IMR-90 (cell line): Measurements from ENCODE around the gene GLCCI1. TPM values are rescaled to one million over a fixed set of nuclear protein-coding genes. Genes with fewer than 3 reads are reported as not detected.

Experiments used
- ATAC-seq: fragments of 200-7000 bp; cut with Tn5 transposase; 2 replicates; pipeline ENCODE4 v1.9.1; 2020; ENCODE audit warnings: low read depth, mild to moderate bottlenecking, moderate library complexity
- BruUV-seq: library from RNA; stranded (reverse); fragments of 400-500 nt; replicated peaks from 2 replicates; lab custom pipeline; 2021; lab: Mats Ljungman, UMichigan
- CTCF ChIA-PET: fragments of 300-600 bp; formaldehyde crosslinking; extraction: SDS; loops from one replicate; lab custom pipeline; 2021; ENCODE audit warnings: antibody characterized with exemption; lab: Yijun Ruan, JAX
- POLR2A ChIA-PET: fragments of 300-600 bp; sonication (Branson Sonifier 250); formaldehyde crosslinking; loops from one replicate; lab custom pipeline; 2022; ENCODE audit warnings: antibody characterized with exemption; ENCODE audit not compliant: unreplicated experiment; lab: Charles Lee
- DNase-seq: peaks from one replicate; pipeline ENCODE4 v3.0.0; 2013
- H2AFZ ChIP-seq: replicated peaks from 2 replicates; pipeline ENCODE3; 2013; ENCODE audit warnings: low read length, mild to moderate bottlenecking; ENCODE audit not compliant: poor library complexity
- H2AK5ac ChIP-seq: 2 replicates; pipeline ENCODE4 v1.6.1; 2013; ENCODE audit warnings: low read depth, low read length, inconsistent platforms
- H2AK9ac ChIP-seq: replicated peaks from 2 replicates; pipeline ENCODE3; 2013; ENCODE audit warnings: mild to moderate bottlenecking, low read depth, low read length, moderate library complexity; ENCODE audit not compliant: poor library complexity
- H2BK120ac ChIP-seq: 2 replicates; pipeline ENCODE4 v1.6.1; 2013; ENCODE audit warnings: low read depth, low read length, inconsistent platforms
- H2BK15ac ChIP-seq: 3 replicates; pipeline ENCODE4 v1.6.1; 2013; ENCODE audit warnings: low read depth, low read length, inconsistent platforms
- H2BK20ac ChIP-seq: 2 replicates; pipeline ENCODE4 v1.6.1; 2013; ENCODE audit warnings: low read depth, mild to moderate bottlenecking, inconsistent platforms, low read length, moderate library complexity
- H2BK5ac ChIP-seq: 2 replicates; pipeline ENCODE4 v1.6.1; 2013; ENCODE audit warnings: mild to moderate bottlenecking, low read depth, low read length, inconsistent platforms; ENCODE audit not compliant: poor library complexity, severe bottlenecking
- H3K14ac ChIP-seq: replicated peaks from 2 replicates; pipeline ENCODE4 v1.6.1; 2013; ENCODE audit warnings: low read depth, low read length, inconsistent platforms
- H3K18ac ChIP-seq: 2 replicates; pipeline ENCODE4 v1.6.1; 2013; ENCODE audit warnings: low read depth, low read length, control low read depth
- H3K23ac ChIP-seq: 2 replicates; pipeline ENCODE4 v1.6.1; 2013; ENCODE audit warnings: low read depth, low read length, inconsistent platforms
- H3K27ac ChIP-seq: 2 replicates; pipeline ENCODE4 v1.5.1; 2013; ENCODE audit warnings: mild to moderate bottlenecking, control low read depth, low read length; ENCODE audit not compliant: insufficient read depth
- H3K27me3 ChIP-seq: 2 replicates; pipeline ENCODE4 v1.6.1; 2013; ENCODE audit warnings: low read length; ENCODE audit not compliant: control insufficient read depth, insufficient read depth
- H3K36me3 ChIP-seq: 2 replicates; pipeline ENCODE4 v1.6.1; 2013; ENCODE audit warnings: low read length, mixed read lengths; ENCODE audit not compliant: control insufficient read depth, insufficient read depth
- H3K4ac ChIP-seq: 2 replicates; pipeline ENCODE4 v1.6.1; 2013; ENCODE audit warnings: low read depth, low read length, inconsistent platforms
- H3K4me1 ChIP-seq: 2 replicates; pipeline ENCODE4 v1.6.1; 2013; ENCODE audit warnings: low read length, mixed read lengths; ENCODE audit not compliant: control insufficient read depth, insufficient read depth
- H3K4me2 ChIP-seq: 2 replicates; pipeline ENCODE4 v1.6.1; 2013; ENCODE audit warnings: low read depth, mild to moderate bottlenecking, control low read depth, low read length, moderate library complexity
- H3K4me3 ChIP-seq: 2 replicates; pipeline ENCODE4 v1.5.1; 2013; ENCODE audit warnings: low read depth, mild to moderate bottlenecking, control low read depth, low read length, moderate library complexity; ENCODE audit not compliant: insufficient read depth
- H3K56ac ChIP-seq: 2 replicates; pipeline ENCODE4 v1.6.1; 2013; ENCODE audit warnings: low read length, inconsistent platforms; ENCODE audit not compliant: insufficient read depth; ENCODE audit errors: extremely low read depth
- H3K79me1 ChIP-seq, 2 experiments: 2 replicates each; pipeline ENCODE4 v1.6.1; 2013; ENCODE audit warnings: low read length in 2 of 2, inconsistent platforms in 1 of 2, low read depth in 1 of 2
- H3K9ac ChIP-seq: 2 replicates; pipeline ENCODE4 v1.6.1; 2013; ENCODE audit warnings: low read depth, low read length, control low read depth
- H3K9me1 ChIP-seq: 2 replicates; pipeline ENCODE4 v1.6.1; 2013; ENCODE audit warnings: low read length, inconsistent platforms; ENCODE audit not compliant: insufficient read depth
- H3K9me3 ChIP-seq: 2 replicates; pipeline ENCODE4 v1.6.1; 2013; ENCODE audit warnings: low read length; ENCODE audit not compliant: control insufficient read depth, insufficient read depth
- H4K20me1 ChIP-seq: 2 replicates; pipeline ENCODE4 v1.6.1; 2013; ENCODE audit warnings: low read length, inconsistent platforms; ENCODE audit not compliant: insufficient read depth
- H4K5ac ChIP-seq: 2 replicates; pipeline ENCODE4 v1.6.1; 2013; ENCODE audit warnings: mild to moderate bottlenecking, low read depth, low read length, control low read depth
- H4K8ac ChIP-seq, 2 experiments: 2 replicates each; pipeline ENCODE4 v1.6.1; 2013; ENCODE audit warnings: low read depth in 2 of 2, low read length in 2 of 2, control low read depth in 1 of 2, inconsistent platforms in 1 of 2
- H4K91ac ChIP-seq: 2 replicates; pipeline ENCODE4 v1.6.1; 2013; ENCODE audit warnings: low read depth, low read length, inconsistent platforms; ENCODE audit not compliant: insufficient read depth
- CHD1 ChIP-seq: IDR thresholded peaks from 2 replicates; pipeline ENCODE4 v1.6.1; 2012; ENCODE audit warnings: low read depth, low read length, improper control_type of control experiment
- CTCF ChIP-seq: conservative IDR thresholded peaks from 2 replicates; pipeline ENCODE4 v1.5.1; 2012; ENCODE audit warnings: mild to moderate bottlenecking, low read depth, low read length, improper control_type of control experiment
- ELK1 ChIP-seq: fragments of 150-350 bp; IDR thresholded peaks from 2 replicates; pipeline ENCODE4 v1.6.1; 2016; ENCODE audit warnings: low read depth, mild to moderate bottlenecking, low read length, moderate library complexity, borderline replicate concordance
- FOS ChIP-seq: fragments of 150-350 bp; IDR thresholded peaks from 2 replicates; pipeline ENCODE4 v1.6.1; 2016; ENCODE audit warnings: low read depth, low read length
- MAFK ChIP-seq: IDR thresholded peaks from 2 replicates; pipeline ENCODE4 v1.6.1; 2012; ENCODE audit warnings: low read depth, low read length, improper control_type of control experiment
- MAZ ChIP-seq: IDR thresholded peaks from 2 replicates; pipeline ENCODE4 v1.6.1; 2012; ENCODE audit warnings: low read depth, mild to moderate bottlenecking, low read length, improper control_type of control experiment, moderate library complexity, borderline replicate concordance
- MXI1 ChIP-seq: IDR thresholded peaks from 2 replicates; pipeline ENCODE4 v1.6.1; 2012; ENCODE audit warnings: low read depth, mild to moderate bottlenecking, low read length, moderate library complexity, borderline replicate concordance
- NFE2L2 ChIP-seq: fragments of 150-350 bp; IDR thresholded peaks from 2 replicates; pipeline ENCODE4 v1.6.1; 2016; ENCODE audit warnings: low read depth, mild to moderate bottlenecking, low read length
- POLR2A ChIP-seq: IDR thresholded peaks from 2 replicates; pipeline ENCODE4 v1.6.1; 2012; ENCODE audit warnings: mild to moderate bottlenecking, low read depth, low read length
- RAD21 ChIP-seq: IDR thresholded peaks from 2 replicates; pipeline ENCODE4 v1.6.1; 2012; ENCODE audit warnings: low read length, improper control_type of control experiment
- RCOR1 ChIP-seq: IDR thresholded peaks from 2 replicates; pipeline ENCODE4 v1.6.1; 2012; ENCODE audit warnings: mild to moderate bottlenecking, low read length, improper control_type of control experiment; ENCODE audit not compliant: insufficient replicate concordance
- RFX5 ChIP-seq: IDR thresholded peaks from 2 replicates; pipeline ENCODE4 v1.8.0; 2012; ENCODE audit warnings: low read depth, mild to moderate bottlenecking, low read length, moderate library complexity
- SMC3 ChIP-seq: fragments of 150-350 bp; IDR thresholded peaks from 2 replicates; pipeline ENCODE4 v1.6.1; 2016; ENCODE audit warnings: low read depth, mild to moderate bottlenecking, antibody characterized with exemption, low read length, moderate library complexity
- USF2 ChIP-seq: fragments of 150-350 bp; IDR thresholded peaks from 2 replicates; pipeline ENCODE4 v1.6.1; 2017; ENCODE audit warnings: mild to moderate bottlenecking, antibody characterized with exemption, low read length, low read depth
- WGBS, 2 experiments: methylation state at CpG; one replicate each; pipeline versions ENCODE4 v1.1.5 to v1.1.7; 2013; ENCODE audit warnings: missing lambda C conversion rate in 2 of 2; ENCODE audit not compliant: insufficient read length in 1 of 2; ENCODE audit errors: extremely low coverage in 2 of 2; 5-methylcytosine and 5-hydroxymethylcytosine counted together
- dilution Hi-C: fragments of 300-500 bp; cut with HindIII; formaldehyde crosslinking; loops from one replicate; pipeline ENCODE4 v1.14.3; 2018; ENCODE audit warnings: low sequenced_read_pairs; ENCODE audit not compliant: unreplicated experiment
- in situ Hi-C: fragments of 300-500 bp; cut with MboI; formaldehyde crosslinking; loops from 3 replicates; pipeline ENCODE4 v1.14.3; 2019; ENCODE audit warnings: low sequenced_read_pairs, inconsistent platforms, mixed read lengths
- intact Hi-C: fragments of 100-400 bp; cut with micrococcal nuclease; formaldehyde crosslinking; loops from 2 replicates; pipeline ENCODE4 v1.10.0; 2022
- polyA plus RNA-seq, 3 experiments: library from polyadenylated mRNA; depleted of rRNA; stranded (reverse); fragments of >200 nt; gene quantifications; 2 replicates each; pipeline ENCODE4 v1.2.3, GENCODE V29; 2012; ENCODE audit warnings: low replicate concordance in 1 of 3
- total RNA-seq: library from RNA; depleted of rRNA; stranded (reverse); fragments of >200 nt; gene quantifications from 2 replicates; pipeline ENCODE4 v1.2.3, GENCODE V29; 2012

Gene GLCCI1
- total and polyA plus RNA-seq, 2 of the 4 experiments (the other 2 are of a cell fraction): 4.1 to 6.2 TPM

DNA sequence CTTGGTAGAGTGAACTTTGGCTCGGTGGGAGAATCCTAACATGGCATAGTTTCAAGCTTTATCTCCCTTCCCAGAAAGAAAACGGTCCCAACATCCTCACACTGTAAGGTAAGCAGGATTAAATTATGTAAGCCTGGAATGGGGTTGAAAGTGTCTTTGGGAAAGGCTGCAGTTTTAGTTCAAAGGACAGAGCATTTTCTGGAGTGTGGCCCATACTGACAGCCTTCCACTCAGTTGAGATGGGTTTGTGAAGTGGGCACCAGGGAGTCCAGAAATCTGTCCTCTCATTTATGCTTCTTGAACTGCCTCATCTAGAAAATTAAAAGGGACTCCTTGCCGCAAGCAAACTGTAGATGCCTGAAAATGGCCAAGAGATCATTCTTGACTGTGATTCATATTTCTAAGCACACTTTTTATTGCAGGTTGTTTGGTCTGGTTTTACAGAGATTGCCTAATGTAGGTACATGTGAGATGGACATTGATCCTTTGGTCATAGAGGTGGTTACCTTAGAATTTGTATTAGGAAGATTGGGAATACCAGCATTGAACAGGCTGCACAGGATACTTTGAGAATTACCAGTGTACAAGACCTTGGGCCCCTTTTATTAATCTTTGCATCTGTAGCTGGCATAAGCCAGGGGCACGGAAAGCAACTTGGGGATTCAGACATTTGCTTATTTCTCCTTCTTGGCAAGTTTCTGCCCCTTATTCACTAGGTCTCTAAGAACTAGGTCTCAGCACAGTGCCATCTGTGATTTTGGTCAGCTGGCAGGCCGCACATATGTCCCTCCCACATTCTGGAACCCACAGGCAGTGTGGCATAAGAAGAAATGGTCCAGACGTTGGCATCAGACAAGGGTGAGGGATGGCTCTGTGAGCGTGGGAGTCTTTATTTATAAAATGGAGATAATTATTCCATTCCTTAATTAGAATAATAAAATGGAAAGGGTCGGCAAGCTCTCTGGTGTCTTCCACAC is 125.9 kb downstream of the GLCCI1 start:
- Histone ChIP-seq H3K56ac (no peak overlapping the region), H3K4me3 (no peak overlapping the region), H3K9me1 (no peaks in the 10 kb centered on the region), H3K14ac (no peak overlapping the region), H3K79me1 (no peaks in the 10 kb centered on the region), H2AFZ (no peak overlapping the region), H3K4me2 (no peak overlapping the region), H2BK5ac (no peak overlapping the region), H3K4me1 (no peaks in the 10 kb centered on the region), H4K5ac (no peak overlapping the region), H3K36me3 (no peaks in the 10 kb centered on the region), H4K20me1 (no peaks in the 10 kb centered on the region), H3K23ac (no peak overlapping the region), H3K27me3 (no peaks in the 10 kb centered on the region), H2BK15ac (no peak overlapping the region), H3K9me3 (no peaks in the 10 kb centered on the region), H3K4ac (no peak overlapping the region), H3K18ac (no peak overlapping the region), H3K9ac (no peak overlapping the region), H4K8ac (no peak overlapping the region), H2AK5ac (no peak overlapping the region), H2BK120ac (no peak overlapping the region), H3K27ac (no peak overlapping the region), H2BK20ac (no peak overlapping the region), H2AK9ac (no peak overlapping the region), H4K91ac (no peak overlapping the region)
- BruUV-seq: no TSS peak
- TF ChIP-seq SMC3: no peak
- TF ChIP-seq MAFK: no peak
- no peak for TF ChIP-seq RFX5
- no peak for TF ChIP-seq ELK1
- no peak for TF ChIP-seq USF2
- no peak for TF ChIP-seq NFE2L2
- TF ChIP-seq CHD1: no peak
- TF ChIP-seq RAD21: no peak
- TF ChIP-seq MXI1: no peak
- TF ChIP-seq POLR2A: no peak
- no peak for TF ChIP-seq MAZ
- no peak for TF ChIP-seq RCOR1
- TF ChIP-seq CTCF: no peak
- no peak for TF ChIP-seq FOS
- ATAC-seq: no peak
- DNase-seq: no peak
- ChIA-PET CTCF (interaction anchor here (0.5 kb wide), 1 partner anchor 7 kb away, joined by 4 read pairs; no protein-coding TSS in a partner anchor), POLR2A (no interaction called here)
- dilution Hi-C loops: no loop called here
- intact Hi-C loops: no loop called here
- WGBS, 2 experiments: no CpG with 5 or more reads among the region's 8 CpGs
- in situ Hi-C loops: no loop called here
